GM21717 (cell line): ENCODE data around the gene C14orf180.

Experiments used
- ATAC-seq: cut with Tn5 transposase; IDR thresholded peaks from one replicate; pipeline ENCODE4 v1.9.1; 2021; ENCODE audit warnings: mild to moderate bottlenecking, moderate library complexity; ENCODE audit not compliant: unreplicated experiment

The C14orf180 gene

DNA sequence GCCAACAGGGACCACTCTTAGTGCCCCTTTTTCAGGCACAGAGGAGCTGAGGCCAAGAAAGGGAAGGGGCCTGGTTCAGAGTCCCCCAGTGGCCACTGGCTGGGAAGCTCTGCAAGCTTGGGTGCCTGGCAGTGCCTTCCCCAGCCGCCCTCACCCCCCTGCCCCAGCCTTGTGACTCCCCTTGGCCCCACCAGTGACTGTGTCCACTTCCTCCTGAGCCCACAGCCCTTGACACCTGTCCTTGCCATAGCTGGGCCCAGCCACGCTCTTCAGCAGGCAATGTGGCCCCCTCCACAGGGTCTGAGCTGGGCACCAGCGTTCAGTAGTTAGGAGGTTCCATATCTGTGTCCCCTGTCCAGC lies 19.0 kb upstream of the C14orf180 start:
- ATAC-seq, result no peak

DNA sequence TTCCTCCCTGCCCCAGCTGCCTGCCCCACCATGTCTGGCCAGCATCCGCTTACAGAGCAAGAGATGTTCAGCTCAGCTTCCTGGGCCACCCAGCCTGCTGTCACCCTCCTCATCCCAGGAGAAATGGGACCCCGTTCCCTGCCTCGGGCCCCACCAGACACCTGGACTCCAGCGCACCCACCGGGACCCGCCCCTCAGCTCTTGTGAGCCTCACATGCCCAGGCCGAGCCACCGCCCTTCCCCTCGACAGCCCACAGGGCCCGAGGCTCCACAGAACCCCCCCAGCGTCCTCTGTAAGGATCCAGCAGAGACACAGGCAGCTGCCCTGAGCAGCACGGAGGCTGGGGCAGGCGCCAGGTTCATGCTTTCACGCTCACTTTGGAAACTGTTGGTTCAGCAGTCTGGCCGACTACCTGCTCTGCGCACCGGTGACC lies 18.4 kb upstream of the C14orf180 start:
- ATAC-seq, result no peak

DNA sequence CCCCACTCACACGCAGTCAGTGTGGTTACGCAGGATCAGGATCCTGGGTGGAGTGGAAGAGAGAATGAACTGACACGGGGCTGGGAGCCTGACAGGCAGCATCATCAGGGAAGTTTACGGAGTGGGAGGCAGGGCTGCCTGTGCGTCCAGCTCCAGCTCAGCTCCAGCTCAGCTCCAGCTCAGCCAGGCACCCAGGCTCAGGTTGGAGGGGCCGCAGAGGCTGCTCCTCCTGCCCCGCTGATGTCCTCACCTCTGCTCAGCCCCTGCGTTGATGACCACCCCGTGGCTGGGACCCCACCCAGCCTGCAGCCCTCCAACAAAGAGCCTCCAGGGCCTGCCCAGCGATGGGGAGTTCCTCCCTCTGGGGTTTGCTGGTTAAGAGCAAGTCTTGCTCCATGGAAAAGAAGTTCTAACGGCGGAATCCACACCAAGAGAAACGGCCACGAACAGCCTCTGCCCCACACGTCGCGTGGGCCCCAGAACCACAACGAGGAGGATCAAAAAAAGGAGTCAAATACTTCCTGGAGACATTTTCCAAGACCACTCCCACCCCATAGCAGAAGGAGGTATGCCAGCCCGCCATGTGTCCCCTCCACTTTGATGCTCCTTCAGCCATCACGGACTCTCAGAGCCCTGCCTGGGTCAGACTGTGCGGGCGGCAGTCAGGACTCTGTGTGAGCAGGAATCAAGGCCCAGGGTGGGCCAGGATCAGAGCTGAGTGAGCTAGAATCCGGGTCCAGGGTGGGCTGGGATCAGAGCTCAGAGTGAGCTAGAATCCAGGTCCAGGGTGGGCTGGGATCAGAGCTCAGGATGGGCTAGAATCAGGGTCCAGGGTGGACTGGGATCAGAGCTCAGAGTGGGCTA lies 17.7 kb upstream of the C14orf180 start:
- ATAC-seq, result no peak

DNA sequence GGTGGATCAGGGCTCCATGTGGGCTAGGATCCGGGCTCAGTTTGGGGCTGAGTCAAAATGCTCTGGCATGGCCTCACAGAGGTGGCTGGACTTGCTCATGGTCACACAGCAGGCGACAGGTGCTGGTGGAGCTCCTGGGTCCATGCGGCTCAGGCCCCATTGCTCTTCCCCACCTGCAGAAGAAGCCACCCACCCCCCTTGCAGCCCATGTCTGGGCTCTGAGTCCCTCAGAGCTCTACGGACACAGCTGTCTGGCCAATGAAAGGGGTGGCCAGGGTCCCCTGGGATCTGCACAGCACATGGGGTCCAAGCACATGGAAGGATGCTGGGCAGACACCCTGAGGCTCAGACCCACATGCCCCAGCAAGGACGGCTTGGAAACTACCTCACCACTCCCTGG lies 17.0 kb upstream of the C14orf180 start:
- no peak for ATAC-seq

DNA sequence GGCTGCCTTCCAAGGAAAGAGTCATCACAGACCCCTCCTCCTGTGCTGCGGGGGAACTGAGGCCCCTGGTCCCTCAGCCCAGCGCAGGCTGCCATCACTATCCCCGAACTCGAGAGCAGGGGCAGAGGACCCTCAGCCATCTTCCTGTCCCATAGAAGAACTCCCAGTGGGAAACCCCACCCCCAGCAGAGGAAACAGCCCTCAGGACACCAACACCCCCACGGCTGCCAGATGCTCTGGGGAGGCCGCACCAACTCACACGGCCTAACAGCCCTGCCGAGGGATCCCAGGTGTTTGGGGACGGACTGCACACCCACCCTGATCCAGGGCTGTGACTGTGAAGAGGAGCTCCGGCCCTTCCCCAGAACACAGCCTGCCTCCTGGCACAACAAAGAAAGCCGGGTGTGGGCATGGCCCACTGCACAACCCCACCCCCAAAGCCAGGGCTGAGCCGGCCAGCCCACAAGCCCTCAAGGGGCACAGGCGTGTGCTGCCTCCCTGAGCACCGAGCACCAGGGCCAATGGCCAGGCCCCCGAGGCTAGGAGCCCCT lies 16.3 kb upstream of the C14orf180 start:
- no peak for ATAC-seq

DNA sequence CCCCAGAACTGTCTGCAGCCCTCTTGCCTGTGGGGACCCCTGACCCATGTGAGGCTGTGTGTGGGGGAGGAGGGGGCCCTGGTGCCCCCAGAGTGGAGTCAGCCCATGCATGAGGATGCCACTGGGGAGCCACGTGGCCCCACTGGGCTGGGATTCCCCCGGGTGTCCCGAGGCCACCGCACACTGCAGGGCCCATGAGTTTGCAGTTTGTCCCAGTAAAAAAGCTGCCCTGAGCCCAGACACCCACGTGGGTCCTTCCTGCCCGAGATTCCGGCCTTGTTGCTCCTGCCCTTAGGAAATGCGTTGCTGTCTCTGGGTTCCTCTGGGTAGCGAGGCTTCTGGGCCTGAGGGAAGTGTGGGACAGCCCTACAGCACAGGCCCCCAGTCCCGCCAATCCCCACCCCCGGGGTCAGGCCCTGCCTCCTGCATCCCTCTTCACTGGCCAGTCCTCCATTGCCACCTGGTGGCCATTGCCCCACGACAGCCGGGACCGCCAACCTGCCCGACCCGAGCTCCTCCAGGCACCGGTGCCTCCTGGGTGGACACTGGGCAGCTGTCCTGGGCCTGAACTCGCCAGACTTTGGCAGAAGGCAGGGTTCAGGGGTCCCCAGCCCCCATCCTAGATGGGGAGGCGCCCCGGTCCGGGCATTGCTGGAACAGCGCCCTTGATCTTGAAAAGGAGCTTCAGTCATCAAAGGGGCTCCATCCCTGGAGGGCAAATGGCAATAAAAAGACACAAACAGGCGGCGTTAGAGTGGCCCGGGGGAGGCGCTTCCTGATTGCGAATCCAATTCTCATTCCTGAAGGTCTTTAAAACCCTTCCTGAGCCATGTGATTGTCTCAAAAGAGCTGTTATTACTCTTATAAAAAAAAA lies 15.6 kb upstream of the C14orf180 start:
- ATAC-seq, result no peak

DNA sequence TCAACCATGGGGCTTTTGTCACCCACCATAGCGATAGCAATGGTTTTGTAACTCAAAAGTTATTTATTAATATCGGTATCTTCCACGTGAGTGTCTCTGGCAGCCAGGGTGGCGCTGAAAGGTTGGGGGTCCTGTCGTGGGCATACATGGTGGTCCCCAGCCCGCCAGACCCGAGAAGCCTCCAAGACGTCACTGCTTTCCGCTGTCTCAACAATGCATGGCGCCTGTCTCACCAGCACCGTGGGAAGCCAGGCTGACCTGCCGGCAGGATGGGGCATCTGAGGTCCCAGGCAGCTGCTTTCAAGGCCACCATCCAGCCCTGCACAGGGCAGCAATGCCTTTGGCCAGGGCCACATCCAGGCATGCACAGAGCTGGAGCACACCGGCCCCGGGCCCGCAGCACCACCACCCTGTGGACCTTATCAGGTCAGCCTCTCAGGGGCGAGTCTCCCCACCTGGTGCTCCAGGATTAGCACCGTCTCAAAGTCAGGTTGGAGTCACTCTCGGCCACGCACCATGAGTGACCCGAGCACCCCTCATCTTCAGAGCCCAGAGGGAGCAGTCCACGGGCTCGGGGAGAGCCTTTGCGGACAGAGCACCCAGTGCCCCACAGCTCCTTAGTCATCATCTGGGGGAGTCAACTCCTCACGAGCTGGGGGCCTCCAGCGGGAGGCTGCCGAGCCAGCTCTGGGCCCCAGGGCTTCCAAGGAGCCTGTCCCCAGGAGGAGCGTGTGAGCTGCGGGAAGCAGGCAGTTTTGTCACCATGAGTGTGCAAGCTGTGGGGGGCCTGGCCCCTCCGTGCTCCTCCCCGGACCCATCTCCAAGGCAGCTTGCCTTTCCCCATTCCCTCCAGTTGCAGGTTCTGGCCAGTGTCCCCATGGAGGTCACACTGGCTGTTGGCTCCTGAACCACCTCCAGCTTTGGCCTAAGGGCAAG lies 14.6 kb upstream of the C14orf180 start:
- ATAC-seq, result no peak

DNA sequence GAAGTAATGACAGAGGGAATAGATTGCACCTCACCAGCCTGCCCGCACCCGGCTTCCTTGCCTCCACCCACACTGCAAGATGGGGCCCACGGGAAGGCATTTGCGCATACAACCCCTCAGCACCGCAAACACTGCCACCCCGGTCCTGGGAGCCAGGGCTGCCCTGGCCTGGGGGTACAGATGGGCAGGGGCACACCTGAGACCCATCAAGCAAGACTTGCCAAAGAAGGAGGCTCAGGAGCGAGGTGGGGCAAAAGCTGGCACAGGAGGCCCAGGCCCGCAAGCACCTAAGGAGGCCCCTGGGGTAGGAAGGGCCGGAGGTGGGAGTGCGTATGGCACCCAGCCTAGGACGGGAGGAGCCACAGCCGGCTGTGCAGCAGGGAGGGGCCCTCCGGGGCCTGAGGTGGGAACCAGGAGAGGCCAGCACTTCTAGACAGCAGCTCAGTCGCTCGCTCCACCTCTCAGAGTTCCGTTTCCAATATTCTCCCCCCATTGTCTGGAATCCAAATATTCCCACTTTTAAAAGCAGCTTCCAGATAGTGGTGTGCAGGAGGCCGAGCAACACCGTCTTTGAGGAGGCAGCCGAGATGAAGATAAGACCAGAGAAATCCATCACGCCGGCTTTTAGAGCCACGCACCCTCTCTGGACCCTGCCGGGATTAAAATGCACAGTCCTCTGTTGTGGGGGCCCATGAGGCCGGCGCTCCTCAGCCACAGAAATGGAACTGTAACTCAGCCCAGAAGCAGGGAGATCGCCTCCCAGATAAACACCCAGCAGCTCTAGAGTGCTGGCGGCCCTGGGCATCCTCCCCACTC lies 12.2 kb upstream of the C14orf180 start:
- no peak for ATAC-seq

DNA sequence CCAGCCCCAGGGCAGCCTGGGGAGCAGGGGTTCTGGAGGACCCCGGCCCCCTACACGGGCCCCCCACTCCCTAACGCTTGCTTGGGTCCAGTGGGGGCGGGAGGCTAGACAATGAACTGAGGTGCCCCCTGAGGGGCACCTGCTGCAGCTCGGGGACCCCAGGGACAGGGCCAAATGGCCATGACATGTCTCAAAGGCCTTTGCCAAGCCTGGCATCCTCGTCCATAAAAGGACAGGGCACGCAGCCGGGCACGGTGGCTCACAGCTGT lies 11.7 kb upstream of the C14orf180 start:
- no peak for ATAC-seq

DNA sequence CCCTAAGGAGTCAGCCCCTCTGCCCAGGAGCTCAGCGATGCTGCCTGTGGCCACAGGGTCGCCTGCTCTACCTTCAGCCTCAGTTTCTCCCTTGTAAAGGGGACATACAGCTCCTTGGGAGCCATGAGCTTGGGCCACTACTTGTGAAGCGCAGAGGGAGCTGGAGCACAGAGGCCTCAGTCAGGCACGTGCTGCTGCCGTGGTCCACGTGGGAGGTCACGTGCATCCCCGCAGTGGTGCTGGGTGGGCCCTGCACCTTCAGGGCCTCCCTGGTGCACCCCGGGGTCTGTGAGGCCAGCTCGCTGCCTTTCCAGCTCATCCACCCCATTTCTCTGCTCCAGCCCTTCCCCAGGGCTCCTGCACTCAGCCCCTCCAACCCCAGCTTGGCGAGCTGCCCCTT lies 10.9 kb upstream of the C14orf180 start:
- no peak for ATAC-seq

DNA sequence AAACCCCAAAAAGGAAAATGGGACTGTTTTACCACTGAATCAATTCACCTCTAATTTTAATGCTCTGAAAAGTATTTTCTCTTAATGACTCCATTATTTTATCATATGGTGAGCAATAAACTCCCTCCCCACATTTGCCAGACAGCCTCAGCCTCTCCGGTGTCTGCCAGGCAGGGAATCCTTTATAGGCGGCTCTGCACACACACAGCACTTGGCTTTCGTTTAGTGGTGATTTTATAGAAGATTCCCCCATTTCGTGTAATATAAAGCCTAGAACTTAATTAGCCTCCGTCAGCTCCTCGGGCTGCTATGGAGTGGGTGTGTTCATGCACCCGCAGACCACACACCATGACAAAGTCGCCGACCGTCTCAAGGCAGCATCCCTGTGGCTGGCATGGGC lies 10.1 kb upstream of the C14orf180 start:
- ATAC-seq, result no peak

DNA sequence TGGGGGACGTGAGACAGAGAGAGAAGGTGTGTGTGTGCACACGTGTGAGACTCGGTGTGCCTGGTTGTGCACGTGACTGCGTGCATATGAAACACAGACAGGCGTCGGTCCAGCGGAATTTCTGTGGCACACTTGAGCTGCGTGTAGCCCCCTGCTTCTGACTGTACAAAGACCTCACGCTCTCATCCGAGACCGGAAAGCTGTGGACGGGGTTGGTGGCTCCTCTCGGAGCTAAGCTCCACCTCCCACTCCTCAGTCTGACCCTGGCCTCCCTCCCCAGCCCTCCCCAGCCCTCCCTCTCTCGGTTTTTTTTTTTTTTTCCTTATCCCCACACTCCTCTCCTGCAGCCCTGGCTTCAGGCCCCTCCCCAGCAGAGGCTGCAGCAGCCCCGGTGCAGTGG lies 8.3 kb upstream of the C14orf180 start:
- no peak for ATAC-seq

DNA sequence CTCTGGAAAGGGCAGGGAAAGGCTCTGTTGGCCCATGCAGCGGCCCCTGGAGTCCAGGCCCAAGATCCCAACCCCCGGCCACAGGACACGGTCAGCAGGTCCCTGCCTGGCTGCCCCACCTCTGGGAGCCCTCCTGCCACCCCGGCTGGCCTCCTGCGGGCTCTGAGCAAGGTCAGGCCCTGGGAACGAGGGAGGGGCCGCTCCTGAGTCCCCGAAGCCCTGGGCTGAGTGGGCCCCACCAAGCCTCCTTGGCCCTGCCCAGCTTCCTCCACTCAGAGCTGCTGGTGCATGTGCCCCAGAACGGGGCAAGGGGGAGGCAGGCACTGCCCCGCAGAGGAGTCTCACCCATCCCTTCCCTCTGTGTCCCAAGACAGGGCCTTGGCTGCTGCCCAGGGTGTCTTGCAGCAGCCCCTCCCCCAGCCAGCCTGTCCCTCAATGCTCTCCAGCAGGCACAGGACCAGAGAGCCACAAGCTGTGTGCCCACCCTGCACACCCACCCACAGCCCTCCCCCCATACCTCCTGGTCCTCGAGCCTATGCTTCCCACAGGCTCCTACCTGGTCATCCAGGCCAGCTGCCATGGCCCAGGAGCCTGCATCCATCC lies 7.4 kb upstream of the C14orf180 start:
- ATAC-seq, result no peak

DNA sequence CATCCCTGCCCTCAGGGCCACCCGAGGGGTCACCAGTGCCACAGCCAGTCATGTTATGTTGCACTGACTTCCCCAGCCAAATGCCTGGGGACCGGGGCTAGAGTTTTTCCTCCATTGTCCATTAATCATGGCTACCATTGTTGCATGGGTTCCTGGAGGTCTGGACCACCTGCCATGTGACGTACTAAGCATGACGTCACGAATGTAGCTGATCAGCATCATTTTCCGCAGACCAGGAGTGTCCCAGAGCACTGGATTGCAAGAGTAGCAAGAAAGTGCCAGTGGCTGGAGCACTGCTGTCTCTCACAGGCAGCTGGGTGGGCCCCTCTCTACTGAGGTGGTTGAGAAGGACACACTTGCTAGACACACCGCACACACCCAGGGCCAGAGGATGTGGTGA lies 6.9 kb upstream of the C14orf180 start:
- no peak for ATAC-seq

DNA sequence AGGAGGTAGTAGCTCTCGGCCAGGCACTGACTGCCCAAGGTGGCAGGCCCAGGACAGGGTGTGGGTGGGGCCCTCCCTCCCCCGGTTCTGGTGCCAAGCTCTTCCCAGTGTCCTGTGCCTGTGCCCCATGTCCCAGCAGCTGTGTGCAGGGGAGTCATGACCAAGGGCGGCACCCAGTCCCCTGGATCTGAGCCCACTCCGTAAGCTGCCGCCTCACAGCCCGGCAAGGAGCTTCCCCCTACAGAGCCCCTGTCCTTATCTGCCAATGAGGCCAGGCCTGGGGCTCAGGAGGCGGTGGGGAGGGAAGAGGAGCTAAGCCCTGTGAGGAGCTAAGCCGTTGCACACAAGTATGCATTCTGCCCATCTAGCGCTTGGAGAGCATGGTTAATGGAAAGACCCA lies 5.6 kb upstream of the C14orf180 start:
- ATAC-seq, result no peak

DNA sequence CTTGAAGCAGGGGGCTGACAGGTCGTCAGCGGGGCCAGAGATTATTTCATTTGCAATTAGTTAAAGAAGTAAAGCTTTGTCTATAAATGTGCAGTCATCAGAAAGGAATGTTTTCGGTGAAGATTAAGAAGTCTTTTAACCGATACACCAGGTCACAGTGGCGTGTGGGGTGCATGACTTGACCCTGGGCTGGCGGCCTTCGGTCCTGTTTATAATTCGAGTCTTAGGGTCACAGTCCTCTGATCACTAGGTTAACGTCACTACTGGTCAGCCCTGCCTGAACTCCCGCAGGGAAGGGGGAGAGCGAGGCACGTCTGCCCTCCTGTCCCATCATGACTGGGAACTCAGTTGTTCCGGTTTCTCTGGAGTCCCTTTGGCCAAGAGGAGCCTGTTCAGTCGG lies 5.0 kb upstream of the C14orf180 start:
- no peak for ATAC-seq

DNA sequence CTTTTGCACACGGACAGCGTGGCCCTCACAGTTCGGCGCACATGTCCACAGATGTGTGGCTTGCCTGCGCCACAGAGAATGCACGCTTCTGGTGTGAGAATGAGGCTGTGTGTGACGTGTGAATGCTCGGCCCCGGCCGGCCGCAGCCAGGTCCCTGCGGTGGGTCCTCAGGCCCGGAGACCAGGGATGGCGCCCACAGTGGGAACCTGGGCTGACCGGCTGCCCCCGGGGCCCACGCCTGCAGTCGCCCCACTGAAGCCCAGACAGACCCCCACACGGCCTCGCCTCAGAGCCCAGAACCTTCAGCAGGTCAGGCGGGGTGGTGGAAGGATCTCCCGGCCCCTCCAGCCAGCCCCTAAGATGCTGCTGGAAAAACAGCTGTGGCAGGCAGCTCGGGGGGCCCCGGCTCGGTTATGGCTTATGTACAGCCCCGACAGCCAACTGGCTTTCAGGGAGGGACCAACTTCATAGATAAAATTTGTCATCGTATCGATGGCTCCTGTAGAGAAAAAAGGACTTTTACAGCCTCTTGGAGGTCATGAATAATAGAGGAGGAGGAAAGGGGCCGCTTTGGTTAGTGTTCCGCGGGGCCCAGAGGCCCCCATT lies 4.5 kb upstream of the C14orf180 start:
- no peak for ATAC-seq

DNA sequence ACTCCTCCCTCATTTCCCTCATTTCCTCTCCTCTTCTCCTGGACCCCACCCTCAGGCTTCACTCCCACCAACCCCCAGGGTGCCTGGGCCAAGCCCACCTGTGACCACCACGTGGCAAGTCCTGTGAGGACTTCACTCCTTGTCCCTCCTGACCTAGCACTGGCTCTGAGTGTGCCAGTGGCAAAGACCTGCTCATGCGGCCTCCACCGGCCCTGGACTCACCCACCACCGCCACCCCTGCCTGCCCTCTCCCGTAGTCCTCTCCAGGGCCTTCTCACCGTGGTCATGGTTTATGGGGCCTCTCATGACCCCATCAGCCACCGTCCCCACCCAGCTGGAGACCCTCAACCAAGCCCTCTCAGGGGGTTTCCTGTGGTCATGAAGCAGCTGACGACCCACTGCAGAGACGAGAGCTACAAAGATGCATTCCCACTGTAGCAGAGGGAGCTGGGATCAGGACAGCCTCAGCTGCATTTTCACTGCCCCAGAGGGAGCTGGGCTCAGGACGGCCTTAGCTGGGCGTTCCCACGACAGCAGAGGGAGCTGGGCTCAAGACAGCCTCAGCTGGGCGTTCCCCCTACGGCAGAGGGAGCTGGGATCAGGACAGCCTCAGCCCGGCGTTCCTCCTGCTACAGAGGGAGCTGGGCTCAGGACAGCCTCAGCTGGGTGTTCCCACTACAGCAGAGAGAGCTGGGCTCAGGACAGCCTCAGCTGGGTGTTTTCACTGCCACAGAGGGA lies 3.2 kb upstream of the C14orf180 start:
- no peak for ATAC-seq

DNA sequence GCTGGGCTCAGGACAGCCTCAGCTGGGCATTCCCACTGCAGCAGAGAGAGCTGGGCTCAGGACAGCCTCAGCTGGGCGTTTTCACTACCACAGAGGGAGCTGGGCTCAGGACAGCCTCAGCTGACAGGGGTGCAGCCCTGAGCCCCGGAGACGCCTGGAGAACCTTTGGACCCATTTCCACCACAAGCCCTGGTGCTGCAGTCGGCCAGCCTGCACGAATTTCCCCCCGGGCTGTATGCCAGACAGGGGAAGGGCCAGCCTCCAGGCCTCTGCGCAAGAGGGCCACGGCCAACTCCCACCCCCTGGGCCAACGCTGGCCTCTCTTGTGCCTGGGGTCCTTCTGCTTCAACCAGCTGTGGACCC lies 2.6 kb upstream of the C14orf180 start:
- no peak for ATAC-seq
